ENCODE measurements around the gene RIN3.

GRCh38 chr14:92673601-92674150, 160.1 kb downstream of the RIN3 start:
- TF ChIP-seq CTCF (IDR thresholded peaks at IDR 0.05; ENCODE audit: low read depth, low read length) (no peak), POLR2A (IDR thresholded peaks at IDR 0.05; ENCODE audit: extremely low read depth, insufficient read length) (no peak)

Measured in NB4 (cell line).